CD8-positive, alpha-beta memory T cell (primary cell): ENCODE data around the gene CSF1R. TPM values are rescaled to one million over a fixed set of nuclear protein-coding genes. Genes with fewer than 3 reads are reported as not detected.
A peak's percentile ranks its signal among the peaks of the same experiment; 100 is the strongest.

Experiments used
- CTCF ChIA-PET: fragments of 350-600 bp; sonication (Branson Sonifier 250); formaldehyde crosslinking; loops from one replicate; lab custom pipeline; 2021; ENCODE audit warnings: antibody characterized with exemption; lab: Charles Lee
- POLR2A ChIA-PET: fragments of 350-600 bp; sonication (Branson Sonifier 250); formaldehyde crosslinking; loops from one replicate; lab custom pipeline; 2021; ENCODE audit warnings: antibody characterized with exemption; lab: Charles Lee
- DNase-seq, 5 donors: peaks; one replicate each; pipeline versions ENCODE4 v3.0.0 to v3.0.0-alpha.2; 2020 to 2022; ENCODE audit warnings: mixed read lengths in 1 of 5
- H3K27ac ChIP-seq: one replicate; pipeline ENCODE4 v1.7.0; 2013; ENCODE audit warnings: low read depth, mild to moderate bottlenecking, low read length, moderate library complexity
- H3K27me3 ChIP-seq: 2 replicates; pipeline ENCODE4 v1.7.0; 2013; ENCODE audit warnings: low read length, mild to moderate bottlenecking; ENCODE audit not compliant: insufficient read depth, poor library complexity, severe bottlenecking
- H3K36me3 ChIP-seq: 2 replicates; pipeline ENCODE4 v1.7.0; 2013; ENCODE audit warnings: mild to moderate bottlenecking, low read length, moderate library complexity; ENCODE audit not compliant: insufficient read depth
- H3K4me1 ChIP-seq: 2 replicates; pipeline ENCODE4 v1.7.0; 2013; ENCODE audit warnings: mild to moderate bottlenecking, low read length, moderate library complexity; ENCODE audit not compliant: insufficient read depth
- H3K4me3 ChIP-seq: 2 replicates; pipeline ENCODE4 v1.7.0; 2013; ENCODE audit warnings: mild to moderate bottlenecking, low read length
- H3K9me3 ChIP-seq: 2 replicates; pipeline ENCODE4 v1.7.0; 2013; ENCODE audit warnings: mild to moderate bottlenecking, low read length
- H3K27ac Mint-ChIP-seq, 8 donors: one replicate each; pipeline ENCODE4 v1.8.0; 2020 to 2021; ENCODE audit warnings: mixed read lengths in 8 of 8, mild to moderate bottlenecking in 6 of 8, inconsistent platforms in 3 of 8, moderate library complexity in 3 of 8
- H3K27me3 Mint-ChIP-seq, 2 donors: one replicate each; pipeline ENCODE4 v1.8.0; 2020 to 2021; ENCODE audit warnings: mixed read lengths in 2 of 2, mild to moderate bottlenecking in 1 of 2, moderate library complexity in 1 of 2
- H3K36me3 Mint-ChIP-seq, 3 donors: one replicate each; pipeline ENCODE4 v1.8.0; 2020 to 2021; ENCODE audit warnings: mixed read lengths in 3 of 3, inconsistent platforms in 1 of 3, mild to moderate bottlenecking in 1 of 3
- H3K4me1 Mint-ChIP-seq, 3 donors: one replicate each; pipeline ENCODE4 v1.8.0; 2020 to 2021; ENCODE audit warnings: mixed read lengths in 3 of 3, inconsistent platforms in 1 of 3, mild to moderate bottlenecking in 1 of 3
- H3K4me3 Mint-ChIP-seq, 7 donors: one replicate each; pipeline ENCODE4 v1.8.0; 2020 to 2021; ENCODE audit warnings: mixed read lengths in 7 of 7, mild to moderate bottlenecking in 6 of 7, moderate library complexity in 4 of 7, inconsistent platforms in 2 of 7
- H3K9me3 Mint-ChIP-seq, 5 donors: one replicate each; pipeline ENCODE4 v1.8.0; 2020 to 2022; ENCODE audit warnings: mixed read lengths in 5 of 5, mild to moderate bottlenecking in 3 of 5, moderate library complexity in 2 of 5, inconsistent platforms in 1 of 5
- polyA plus RNA-seq: library from polyadenylated mRNA; unstranded; fragments of 300-500 nt; fragmentation: Illumina TruSeq; gene quantifications from one replicate; pipeline ENCODE4 v1.2.3, GENCODE V29; 2021
- total RNA-seq, 2 experiments: library from RNA; stranded (reverse); gene quantifications; one replicate each; pipeline ENCODE4 v1.2.3, GENCODE V29; 2021

Gene CSF1R
- total and polyA plus RNA-seq, 3 experiments from 2014 or later = 0.59 to 2.7 (median 1.7) TPM

DNA sequence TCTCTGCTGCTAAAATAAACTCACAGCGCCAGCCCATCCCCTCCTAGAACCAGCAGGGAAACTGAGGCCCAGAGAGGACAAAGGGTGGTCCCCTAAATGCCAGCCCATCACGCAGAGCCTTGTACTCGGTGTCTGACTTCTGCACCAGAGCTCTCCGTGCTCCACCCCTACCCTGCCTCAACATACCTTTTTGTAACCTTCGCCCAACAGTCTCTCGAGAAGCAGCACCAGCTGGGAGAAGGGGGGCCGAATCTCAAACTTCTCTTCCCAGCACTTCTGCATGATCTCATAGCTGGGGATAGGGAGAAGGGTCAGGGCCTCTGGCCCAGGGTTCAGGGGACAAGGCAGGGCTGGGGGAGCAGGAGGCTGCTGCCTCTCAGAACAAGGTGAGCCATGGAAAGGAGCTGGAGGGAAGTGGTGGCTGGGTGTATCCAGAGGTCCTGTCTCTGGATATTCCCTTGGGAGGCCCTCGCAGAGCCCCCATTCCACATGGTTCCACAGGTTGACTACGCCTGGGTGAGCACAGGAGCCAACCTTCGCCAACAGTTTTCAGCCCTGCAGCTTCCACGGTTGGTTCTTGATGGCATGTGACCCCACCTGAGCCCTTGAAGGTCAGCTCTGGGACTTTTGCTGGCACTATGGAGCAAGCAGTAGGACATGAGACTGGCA lies 32.3 kb upstream of the CSF1R start:
- H3K4me3 Mint-ChIP-seq = no peak overlapping the region
- POLR2A ChIA-PET = no interaction called here

DNA sequence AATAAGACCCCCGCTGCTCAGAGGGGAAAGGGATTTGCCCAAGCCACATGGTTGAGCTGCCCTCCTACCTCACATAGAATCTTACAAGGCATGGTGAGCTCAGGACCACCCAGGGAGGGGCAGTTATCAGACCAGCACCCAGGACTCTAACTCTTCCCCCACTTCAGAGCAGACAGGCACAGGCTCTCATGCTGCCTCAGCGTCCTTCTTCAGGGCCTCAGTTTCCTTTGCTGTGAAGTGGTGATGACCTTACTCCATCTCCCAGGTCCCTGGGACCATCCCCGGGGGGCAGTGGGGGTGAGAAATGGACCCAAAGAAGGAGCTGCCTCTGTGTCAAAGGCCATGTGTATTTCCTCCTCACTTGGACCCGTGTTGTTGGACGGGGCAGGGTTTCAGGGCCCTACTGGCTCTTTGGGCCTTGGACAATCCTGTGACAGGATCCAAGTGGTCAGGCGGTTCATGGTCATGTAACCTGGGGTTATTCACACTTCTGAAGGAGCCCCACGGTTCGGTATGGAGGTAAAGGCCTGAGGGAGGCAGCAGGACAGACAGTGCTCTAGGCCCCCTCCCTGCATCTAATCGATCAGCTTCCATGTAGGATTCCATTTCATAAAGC lies 31.7 kb upstream of the CSF1R start:
- no peaks in the 10 kb centered on the region for H3K27me3 ChIP-seq

More for the DNA sequence above, 32.3 kb upstream of the CSF1R start:
- no peaks in the 10 kb centered on the region for H3K36me3 Mint-ChIP-seq
- H3K27ac Mint-ChIP-seq = no peak overlapping the region
- H3K27ac ChIP-seq = no peak overlapping the region
- no peaks in the 10 kb centered on the region for H3K9me3 Mint-ChIP-seq
- H3K27me3 ChIP-seq = no peaks in the 10 kb centered on the region
- H3K4me1 ChIP-seq = no peaks in the 10 kb centered on the region
- no peaks in the 10 kb centered on the region for H3K36me3 ChIP-seq
- no peaks in the 10 kb centered on the region for H3K9me3 ChIP-seq
- CTCF ChIA-PET = no interaction called here
- DNase-seq = no peak
- H3K27me3 Mint-ChIP-seq = peaks cover 0 to 2% of the 10 kb centered on the region in 2 donors
- no peak overlapping the region for H3K4me3 ChIP-seq
- H3K4me1 Mint-ChIP-seq = peaks cover 0 to 2% (median 0%) of the 10 kb centered on the region in 3 donors

DNA sequence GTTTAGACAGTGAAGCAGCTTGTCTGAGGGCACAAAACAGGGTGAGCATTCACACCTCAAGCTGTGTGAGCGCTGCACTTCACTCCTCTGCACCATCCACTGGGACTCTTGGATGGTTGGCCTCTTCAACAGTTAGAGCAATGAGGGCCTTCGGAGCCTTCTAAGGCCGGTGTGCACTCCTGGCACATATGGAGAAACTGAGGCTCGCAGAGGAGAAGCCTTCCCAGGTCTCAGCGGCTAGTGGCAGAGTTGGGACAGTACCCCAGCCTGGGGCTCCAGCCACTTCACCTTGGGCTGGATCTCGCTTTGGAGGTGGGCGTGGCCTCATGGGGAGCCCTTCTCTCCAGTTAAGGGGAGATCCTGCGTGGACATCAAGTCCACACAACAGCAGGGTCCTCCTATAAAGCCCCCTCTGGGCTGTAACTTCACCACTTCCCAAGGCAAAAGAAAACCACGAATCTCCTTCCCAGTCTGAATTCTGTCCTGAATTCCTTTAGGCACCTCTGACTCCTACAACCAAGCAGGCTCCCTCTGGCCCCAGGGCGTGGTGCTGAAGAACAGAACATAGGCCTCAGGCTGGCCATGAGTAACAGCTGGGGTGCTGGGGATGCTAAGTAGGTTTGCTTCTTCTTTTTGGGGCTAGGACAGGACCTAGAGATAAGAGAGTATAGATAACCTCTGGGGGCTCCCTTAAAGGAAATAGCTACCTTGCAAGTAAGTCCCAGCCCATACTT lies 30.5 kb upstream of the CSF1R start:
- H3K4me3 Mint-ChIP-seq = no peak overlapping the region
- Histone ChIP-seq H3K27me3 (no peaks in the 10 kb centered on the region), H3K36me3 (no peaks in the 10 kb centered on the region), H3K9me3 (no peaks in the 10 kb centered on the region), H3K4me1 (no peaks in the 10 kb centered on the region), H3K27ac (no peak overlapping the region), H3K4me3 (no peak overlapping the region)
- H3K4me1 Mint-ChIP-seq = no peaks in the 10 kb centered on the region
- H3K27ac Mint-ChIP-seq = no peak overlapping the region
- DNase-seq = no peak
- H3K27me3 Mint-ChIP-seq = peaks cover 5 to 9% of the 10 kb centered on the region in 2 donors
- CTCF ChIA-PET = interaction anchor here (1.3 kb wide), 1 partner anchor 11 kb away, joined by 3 read pairs; no protein-coding TSS in a partner anchor
- no peaks in the 10 kb centered on the region for H3K9me3 Mint-ChIP-seq
- POLR2A ChIA-PET = no interaction called here
- H3K36me3 Mint-ChIP-seq = peaks cover 0 to 1% (median 0%) of the 10 kb centered on the region in 3 donors

More for the DNA sequence above, 31.7 kb upstream of the CSF1R start:
- no peak overlapping the region for H3K27ac Mint-ChIP-seq
- no peaks in the 10 kb centered on the region for H3K4me1 ChIP-seq
- ChIA-PET CTCF (interaction anchor here (1.3 kb wide), 1 partner anchor 10 kb away, joined by 3 read pairs; no protein-coding TSS in a partner anchor), POLR2A (no interaction called here)
- H3K4me1 Mint-ChIP-seq = peaks cover 0 to 2% (median 0%) of the 10 kb centered on the region in 3 donors
- DNase-seq = no peak
- no peak overlapping the region for H3K4me3 Mint-ChIP-seq
- H3K36me3 Mint-ChIP-seq = peaks cover 0 to 1% (median 0%) of the 10 kb centered on the region in 3 donors
- peaks cover 3 to 5% of the 10 kb centered on the region in 2 donors for H3K27me3 Mint-ChIP-seq
- no peaks in the 10 kb centered on the region for H3K9me3 ChIP-seq
- no peak overlapping the region for H3K4me3 ChIP-seq
- no peak overlapping the region for H3K27ac ChIP-seq
- no peaks in the 10 kb centered on the region for H3K36me3 ChIP-seq
- no peaks in the 10 kb centered on the region for H3K9me3 Mint-ChIP-seq

GRCh38 chr5:150114773-150115408 lies 28.5 kb upstream of the CSF1R start:
- Histone ChIP-seq H3K36me3 (no peaks in the 10 kb centered on the region), H3K4me1 (no peaks in the 10 kb centered on the region), H3K4me3 (no peak overlapping the region), H3K9me3 (no peaks in the 10 kb centered on the region), H3K27me3 (no peaks in the 10 kb centered on the region), H3K27ac (no peak overlapping the region)
- DNase-seq = no peak
- Mint-ChIP-seq H3K4me3 (no peak overlapping the region), H3K27me3 (peaks cover 7 to 15% of the 10 kb centered on the region in 2 donors), H3K36me3 (peaks cover 0 to 1% (median 0%) of the 10 kb centered on the region in 3 donors), H3K4me1 (no peaks in the 10 kb centered on the region), H3K27ac (no peak overlapping the region), H3K9me3 (no peaks in the 10 kb centered on the region)
- ChIA-PET CTCF (no interaction called here), POLR2A (no interaction called here)

DNA sequence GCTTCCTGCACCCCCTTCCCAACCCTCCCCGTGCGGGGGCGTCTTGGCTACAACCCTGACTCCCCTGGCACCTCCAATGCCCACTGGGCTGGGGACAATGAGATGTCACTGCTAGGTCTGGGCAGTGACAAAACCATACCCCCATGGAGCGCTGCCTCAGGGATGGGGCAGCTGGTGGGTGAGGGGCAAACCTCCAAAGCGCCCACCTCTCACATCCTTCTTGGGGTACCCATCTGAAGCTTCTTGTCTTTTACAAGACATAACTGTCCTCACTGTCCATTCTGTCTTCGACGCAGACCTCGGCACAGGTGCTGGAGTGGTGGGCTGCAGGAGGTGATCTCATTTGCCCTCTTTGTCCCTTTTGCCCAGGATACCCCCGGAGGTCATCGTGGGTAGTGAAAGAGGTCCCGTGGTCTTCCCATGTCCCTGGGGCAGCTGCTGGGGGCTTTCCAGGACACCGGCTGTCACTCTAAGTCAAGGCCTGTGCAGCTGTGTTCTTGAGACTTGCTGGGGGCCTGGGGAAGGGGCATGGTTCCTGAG lies 27.8 kb upstream of the CSF1R start:
- Mint-ChIP-seq H3K4me3 (no peak overlapping the region), H3K4me1 (no peaks in the 10 kb centered on the region), H3K27ac (no peak overlapping the region), H3K9me3 (no peaks in the 10 kb centered on the region), H3K36me3 (peaks cover 0 to 1% (median 0%) of the 10 kb centered on the region in 3 donors), H3K27me3 (peaks cover 5 to 18% of the 10 kb centered on the region in 2 donors)
- no peaks in the 10 kb centered on the region for H3K9me3 ChIP-seq
- ChIA-PET CTCF (no interaction called here), POLR2A (no interaction called here)
- H3K36me3 ChIP-seq = no peaks in the 10 kb centered on the region
- no peak overlapping the region for H3K27ac ChIP-seq
- no peak for DNase-seq
- no peak overlapping the region for H3K4me3 ChIP-seq
- H3K4me1 ChIP-seq = no peaks in the 10 kb centered on the region
- H3K27me3 ChIP-seq = no peaks in the 10 kb centered on the region

DNA sequence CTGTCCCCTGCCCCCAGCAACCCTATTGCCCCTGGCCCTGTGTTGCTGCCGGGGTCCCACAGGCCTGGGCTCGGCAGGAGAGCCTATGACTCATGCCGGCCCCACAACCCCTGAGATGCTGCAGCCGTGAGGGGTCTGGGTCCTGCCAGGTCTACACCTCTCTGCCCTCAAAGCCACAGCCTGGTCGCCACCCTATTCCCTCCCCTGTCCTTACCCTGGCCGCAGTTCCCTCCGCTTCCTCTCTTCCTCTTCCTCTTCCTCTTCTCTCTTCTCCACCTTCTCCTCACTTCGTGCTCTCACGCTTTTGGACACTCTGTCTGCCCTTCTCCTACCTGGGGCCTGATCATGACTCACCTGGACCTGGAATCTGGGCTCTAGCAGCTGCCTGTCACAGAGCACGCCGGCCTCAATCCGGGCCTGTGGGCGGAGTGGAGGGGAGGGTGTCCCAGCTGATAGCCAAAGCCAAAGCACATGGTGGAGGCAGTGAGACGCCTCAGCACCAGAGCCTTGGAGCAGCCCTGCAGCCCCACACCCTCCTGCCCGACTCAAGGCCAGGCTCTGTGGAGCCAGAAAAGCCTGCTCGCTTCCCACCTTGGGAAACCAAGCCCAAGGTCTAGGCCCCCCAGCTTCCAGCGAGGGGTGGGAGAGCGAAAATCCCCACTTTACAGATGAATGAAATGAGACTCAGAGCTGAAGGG lies 26.8 kb upstream of the CSF1R start:
- Histone ChIP-seq H3K9me3 (no peaks in the 10 kb centered on the region), H3K36me3 (no peaks in the 10 kb centered on the region), H3K4me1 (no peaks in the 10 kb centered on the region), H3K27ac (no peak overlapping the region), H3K27me3 (no peaks in the 10 kb centered on the region), H3K4me3 (no peak overlapping the region)
- CTCF ChIA-PET = no interaction called here
- no peak overlapping the region for H3K4me3 Mint-ChIP-seq
- H3K36me3 Mint-ChIP-seq = peaks cover 0 to 1% (median 0%) of the 10 kb centered on the region in 3 donors
- no peak overlapping the region for H3K27ac Mint-ChIP-seq
- DNase-seq = no peak
- H3K27me3 Mint-ChIP-seq = peaks cover 7 to 21% of the 10 kb centered on the region in 2 donors
- H3K4me1 Mint-ChIP-seq = no peaks in the 10 kb centered on the region
- POLR2A ChIA-PET = no interaction called here
- no peaks in the 10 kb centered on the region for H3K9me3 Mint-ChIP-seq

- no peak for DNase-seq
- H3K9me3 ChIP-seq = no peaks in the 10 kb centered on the region
- no peaks in the 10 kb centered on the region for H3K4me1 Mint-ChIP-seq
- ChIA-PET POLR2A (no interaction called here), CTCF (no interaction called here)
- peak overlapping the region in 2 of 8 donors; percentile 3 to 57 for H3K27ac Mint-ChIP-seq
- H3K4me1 ChIP-seq = no peaks in the 10 kb centered on the region
- no peak overlapping the region for H3K4me3 Mint-ChIP-seq
- no peaks in the 10 kb centered on the region for H3K9me3 Mint-ChIP-seq
- no peaks in the 10 kb centered on the region for H3K27me3 ChIP-seq
- no peak overlapping the region for H3K4me3 ChIP-seq
- no peak overlapping the region for H3K27ac ChIP-seq
- peaks cover 11 to 24% of the 10 kb centered on the region in 2 donors for H3K27me3 Mint-ChIP-seq
- H3K36me3 ChIP-seq = no peaks in the 10 kb centered on the region
- H3K36me3 Mint-ChIP-seq = peaks cover 0 to 1% (median 0%) of the 10 kb centered on the region in 3 donors
Observed at GRCh38 chr5:150112201-150113046, 26.1 kb upstream of the CSF1R start.
